Measurements from ENCODE around the gene SLC9C1. TPM values are rescaled to one million over a fixed set of nuclear protein-coding genes. Genes with fewer than 3 reads are reported as not detected.

The SLC9C1 gene
- total RNA-seq (2014; rRNA removed; shearing (Covaris generic)), result not detected in 2 replicates

- peak; percentile 74 for DNase-seq (ENCODE audit: low read depth)
Measured at GRCh38 chr3:112293368-112294321, at the start of gene SLC9C1. SLC9C1 (minus strand) TSS chr3:112294216; CDS start chr3:112286791, 7,425 bp downstream.

- DNase-seq (ENCODE audit: low read depth), result no peak
Measured at GRCh38 chr3:112341386-112341785, 47.4 kb upstream of the SLC9C1 start.

GRCh38 chr3:112339609-112340008 is 45.6 kb upstream of the SLC9C1 start:
- no peak for DNase-seq (ENCODE audit: low read depth)

- DNase-seq (ENCODE audit: low read depth), result no peak
Measured at GRCh38 chr3:112339134-112339533, 45.1 kb upstream of the SLC9C1 start.

GRCh38 chr3:112338727-112339056 is 44.7 kb upstream of the SLC9C1 start:
- no peak for DNase-seq (ENCODE audit: low read depth)

- DNase-seq (ENCODE audit: low read depth), result no peak
Measured at GRCh38 chr3:112338021-112338726, 44.2 kb upstream of the SLC9C1 start.

GRCh38 chr3:112335434-112335781 is 41.4 kb upstream of the SLC9C1 start:
- DNase-seq (ENCODE audit: low read depth), result no peak

GRCh38 chr3:112334691-112335433 is 40.8 kb upstream of the SLC9C1 start:
- no peak for DNase-seq (ENCODE audit: low read depth)

GRCh38 chr3:112333381-112334317 is 39.6 kb upstream of the SLC9C1 start:
- DNase-seq (ENCODE audit: low read depth), result peak; percentile 8

- DNase-seq (ENCODE audit: low read depth), result peak; percentile 32
Measured at GRCh38 chr3:112333002-112333380, 39.0 kb upstream of the SLC9C1 start, which contains the start of gene CD200. CD200 (plus strand) TSS chr3:112333156; CDS start chr3:112333213, 57 bp downstream.

GRCh38 chr3:112331851-112332250 is 37.8 kb upstream of the SLC9C1 start:
- no peak for DNase-seq (ENCODE audit: low read depth)

- peak; percentile 59 for DNase-seq (ENCODE audit: low read depth)
Measured at GRCh38 chr3:112327371-112327951, 33.4 kb upstream of the SLC9C1 start.

- no peak for DNase-seq (ENCODE audit: low read depth)
Measured at GRCh38 chr3:112321867-112322652, 28.0 kb upstream of the SLC9C1 start.

GRCh38 chr3:112320691-112321090 is 26.7 kb upstream of the SLC9C1 start:
- no peak for DNase-seq (ENCODE audit: low read depth)

- DNase-seq (ENCODE audit: low read depth), result no peak
Measured at GRCh38 chr3:112319516-112320276, 25.7 kb upstream of the SLC9C1 start.

GRCh38 chr3:112315791-112316190 is 21.8 kb upstream of the SLC9C1 start:
- DNase-seq (ENCODE audit: low read depth), result no peak

GRCh38 chr3:112314649-112315048 is 20.6 kb upstream of the SLC9C1 start:
- DNase-seq (ENCODE audit: low read depth), result no peak

- DNase-seq (ENCODE audit: low read depth), result peak; percentile 50
Measured at GRCh38 chr3:112308151-112308911, 14.3 kb upstream of the SLC9C1 start.
